OCI-LY1 (cell line): ENCODE measurements around the gene IQCB1.

Experiments used
- H2AFZ ChIP-seq: fragments of 200-600 bp; sonication (generic), shearing (Covaris generic); 2 replicates; pipeline ENCODE4 v1.6.0; 2014; ENCODE audit warnings: antibody characterized with exemption, mild to moderate bottlenecking, low read length
- H3F3A ChIP-seq: fragments of 200-600 bp; sonication (generic), shearing (Covaris generic); 2 replicates; pipeline ENCODE4 v1.6.0; 2014; ENCODE audit warnings: mild to moderate bottlenecking, antibody characterized with exemption, low read length, moderate library complexity; ENCODE audit not compliant: insufficient read depth
- H3K27ac ChIP-seq: fragments of 200-600 bp; sonication (generic); 2 replicates; pipeline ENCODE4 v1.5.1; 2014; ENCODE audit warnings: low read length, mixed run types, mild to moderate bottlenecking, low read depth; ENCODE audit not compliant: poor library complexity, severe bottlenecking
- H3K27me3 ChIP-seq: fragments of 200-600 bp; sonication (generic); 2 replicates; pipeline ENCODE4 v1.6.0; 2014; ENCODE audit warnings: antibody characterized with exemption, mild to moderate bottlenecking, low read length, moderate library complexity; ENCODE audit not compliant: insufficient read depth
- H3K36me3 ChIP-seq: fragments of 200-600 bp; sonication (generic); 2 replicates; pipeline ENCODE4 v1.6.1; 2014; ENCODE audit warnings: mild to moderate bottlenecking, antibody characterized with exemption, low read length, moderate library complexity, mixed read lengths; ENCODE audit not compliant: insufficient read depth
- H3K4me1 ChIP-seq: fragments of 200-600 bp; sonication (generic); 2 replicates; pipeline ENCODE4 v1.5.1; 2014; ENCODE audit warnings: mild to moderate bottlenecking, low read length, moderate library complexity; ENCODE audit not compliant: insufficient read depth, severe bottlenecking
- H3K4me2 ChIP-seq: fragments of 200-600 bp; sonication (generic), shearing (Covaris generic); 2 replicates; pipeline ENCODE4 v1.6.1; 2014; ENCODE audit warnings: low read length
- H3K4me3 ChIP-seq: fragments of 200-600 bp; sonication (generic); 2 replicates; pipeline ENCODE4 v1.5.1; 2014; ENCODE audit warnings: low read length, low read depth, mild to moderate bottlenecking, mixed read lengths; ENCODE audit not compliant: poor library complexity, severe bottlenecking
- H3K79me2 ChIP-seq: fragments of 200-600 bp; shearing (Covaris generic); 2 replicates; pipeline ENCODE4 v1.6.1; 2016; ENCODE audit warnings: mixed run types, low read length, mixed read lengths; ENCODE audit not compliant: insufficient read depth
- H3K9ac ChIP-seq: fragments of 200-600 bp; sonication (generic), shearing (Covaris generic); 2 replicates; pipeline ENCODE4 v1.6.1; 2014; ENCODE audit warnings: mild to moderate bottlenecking, low read length, mixed read lengths
- H3K9me2 ChIP-seq: fragments of 200-600 bp; sonication (generic), shearing (Covaris generic); 2 replicates; pipeline ENCODE4 v1.6.1; 2014; ENCODE audit warnings: low read depth, mild to moderate bottlenecking, low read length, mixed read lengths
- H3K9me3 ChIP-seq: fragments of 200-600 bp; shearing (Covaris generic); 2 replicates; pipeline ENCODE4 v1.6.1; 2014; ENCODE audit warnings: low read length, mixed read lengths
- H4K20me1 ChIP-seq: fragments of 200-600 bp; sonication (generic), shearing (Covaris generic); 2 replicates; pipeline ENCODE4 v1.6.0; 2016; ENCODE audit warnings: mild to moderate bottlenecking, low read length; ENCODE audit not compliant: insufficient read depth
- EZH2 ChIP-seq: fragments of 200-600 bp; sonication (generic), shearing (Covaris generic); IDR thresholded peaks from 2 replicates; pipeline ENCODE4 v1.8.0; 2017; ENCODE audit warnings: borderline replicate concordance, mixed run types, mild to moderate bottlenecking, antibody characterized with exemption, low read length, moderate library complexity, mixed read lengths
- TF ChIP-seq, protein P1 (sequence below): fragments of 200-600 bp; sonication (generic), shearing (Covaris generic); IDR thresholded peaks from 2 replicates; pipeline ENCODE4 v1.5.1; 2017; ENCODE audit warnings: mild to moderate bottlenecking, antibody characterized with exemption, low read length, moderate library complexity, mixed read lengths

IQCB1 gene

GRCh38 chr3:121740896-121741295 lies 94.0 kb downstream of the IQCB1 start:
- no peak overlapping the region for H3K4me2 ChIP-seq
- H3K27me3 ChIP-seq: no peaks in the 10 kb centered on the region
- H3K27ac ChIP-seq: no peak overlapping the region
- H3K9me2 ChIP-seq: no peaks in the 10 kb centered on the region
- TF ChIP-seq, protein P1, sequence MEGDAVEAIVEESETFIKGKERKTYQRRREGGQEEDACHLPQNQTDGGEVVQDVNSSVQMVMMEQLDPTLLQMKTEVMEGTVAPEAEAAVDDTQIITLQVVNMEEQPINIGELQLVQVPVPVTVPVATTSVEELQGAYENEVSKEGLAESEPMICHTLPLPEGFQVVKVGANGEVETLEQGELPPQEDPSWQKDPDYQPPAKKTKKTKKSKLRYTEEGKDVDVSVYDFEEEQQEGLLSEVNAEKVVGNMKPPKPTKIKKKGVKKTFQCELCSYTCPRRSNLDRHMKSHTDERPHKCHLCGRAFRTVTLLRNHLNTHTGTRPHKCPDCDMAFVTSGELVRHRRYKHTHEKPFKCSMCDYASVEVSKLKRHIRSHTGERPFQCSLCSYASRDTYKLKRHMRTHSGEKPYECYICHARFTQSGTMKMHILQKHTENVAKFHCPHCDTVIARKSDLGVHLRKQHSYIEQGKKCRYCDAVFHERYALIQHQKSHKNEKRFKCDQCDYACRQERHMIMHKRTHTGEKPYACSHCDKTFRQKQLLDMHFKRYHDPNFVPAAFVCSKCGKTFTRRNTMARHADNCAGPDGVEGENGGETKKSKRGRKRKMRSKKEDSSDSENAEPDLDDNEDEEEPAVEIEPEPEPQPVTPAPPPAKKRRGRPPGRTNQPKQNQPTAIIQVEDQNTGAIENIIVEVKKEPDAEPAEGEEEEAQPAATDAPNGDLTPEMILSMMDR: no peak
- no peak for TF ChIP-seq EZH2
- H2AFZ ChIP-seq: no peak overlapping the region
- no peaks in the 10 kb centered on the region for H3K36me3 ChIP-seq
- no peaks in the 10 kb centered on the region; the same call in 1 of the 2 replicates for H3K9me3 ChIP-seq
- H3F3A ChIP-seq: no peaks in the 10 kb centered on the region
- H4K20me1 ChIP-seq: no peaks in the 10 kb centered on the region
- H3K4me3 ChIP-seq: no peak overlapping the region
- H3K79me2 ChIP-seq: peaks cover 12% of the 10 kb centered on the region; the same call in 1 of the 2 replicates
- H3K4me1 ChIP-seq: peaks cover 4% of the 10 kb centered on the region
- no peak overlapping the region for H3K9ac ChIP-seq

- H2AFZ ChIP-seq: no peak overlapping the region
- H3K9me2 ChIP-seq: no peaks in the 10 kb centered on the region
- TF ChIP-seq, protein P1: no peak
- TF ChIP-seq EZH2: no peak
- H3K9me3 ChIP-seq: no peaks in the 10 kb centered on the region; the same call in 1 of the 2 replicates
- peaks cover 4% of the 10 kb centered on the region for H3K4me1 ChIP-seq
- no peak overlapping the region for H3K4me2 ChIP-seq
- no peaks in the 10 kb centered on the region for H3K36me3 ChIP-seq
- peaks cover 12% of the 10 kb centered on the region; the same call in 1 of the 2 replicates for H3K79me2 ChIP-seq
- no peaks in the 10 kb centered on the region for H4K20me1 ChIP-seq
- H3F3A ChIP-seq: no peaks in the 10 kb centered on the region
- H3K9ac ChIP-seq: no peak overlapping the region
- H3K27ac ChIP-seq: no peak overlapping the region
- H3K27me3 ChIP-seq: no peaks in the 10 kb centered on the region
- H3K4me3 ChIP-seq: no peak overlapping the region
Observed at GRCh38 chr3:121739902-121740301, 95.0 kb downstream of the IQCB1 start.

- H3K4me3 ChIP-seq: no peak overlapping the region
- no peak overlapping the region for H2AFZ ChIP-seq
- no peaks in the 10 kb centered on the region for H3K27me3 ChIP-seq
- no peaks in the 10 kb centered on the region; the same call in 1 of the 2 replicates for H3K9me3 ChIP-seq
- no peaks in the 10 kb centered on the region for H3F3A ChIP-seq
- H3K36me3 ChIP-seq: no peaks in the 10 kb centered on the region
- no peak overlapping the region for H3K27ac ChIP-seq
- no peak for TF ChIP-seq EZH2
- TF ChIP-seq, protein P1: no peak
- H3K4me1 ChIP-seq: peaks cover 4% of the 10 kb centered on the region
- H3K4me2 ChIP-seq: no peak overlapping the region
- H3K79me2 ChIP-seq: peaks cover 12% of the 10 kb centered on the region; the same call in 1 of the 2 replicates
- no peak overlapping the region for H3K9ac ChIP-seq
- H3K9me2 ChIP-seq: no peaks in the 10 kb centered on the region
- H4K20me1 ChIP-seq: no peaks in the 10 kb centered on the region
Observed at GRCh38 chr3:121737644-121738043, 97.2 kb downstream of the IQCB1 start.
